ENCODE measurements around the gene SNRNP48.

DNA sequence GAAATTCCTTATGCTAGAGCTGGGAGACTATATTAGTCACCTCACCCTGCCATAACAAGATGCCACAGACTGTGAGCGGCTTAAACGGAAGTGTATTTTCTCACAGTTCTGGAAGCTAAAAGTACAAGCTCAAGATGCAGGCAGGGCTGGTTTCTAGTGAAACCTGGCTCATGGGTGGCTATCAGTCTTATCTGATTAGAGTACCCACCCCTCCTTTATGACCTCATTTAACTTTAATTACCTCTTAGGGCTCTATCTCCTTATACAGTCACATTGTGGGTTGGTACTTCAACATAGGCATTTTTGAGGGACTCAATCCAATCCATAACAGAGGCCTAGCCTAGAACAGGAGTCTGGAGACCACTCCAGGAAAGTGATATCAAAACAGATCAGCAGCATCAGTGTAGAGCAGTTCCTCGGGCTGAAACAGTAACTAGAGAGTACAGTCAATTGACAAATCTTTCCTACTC lies 2.3 kb upstream of the SNRNP48 start:
- TF ChIP-seq, protein P1, sequence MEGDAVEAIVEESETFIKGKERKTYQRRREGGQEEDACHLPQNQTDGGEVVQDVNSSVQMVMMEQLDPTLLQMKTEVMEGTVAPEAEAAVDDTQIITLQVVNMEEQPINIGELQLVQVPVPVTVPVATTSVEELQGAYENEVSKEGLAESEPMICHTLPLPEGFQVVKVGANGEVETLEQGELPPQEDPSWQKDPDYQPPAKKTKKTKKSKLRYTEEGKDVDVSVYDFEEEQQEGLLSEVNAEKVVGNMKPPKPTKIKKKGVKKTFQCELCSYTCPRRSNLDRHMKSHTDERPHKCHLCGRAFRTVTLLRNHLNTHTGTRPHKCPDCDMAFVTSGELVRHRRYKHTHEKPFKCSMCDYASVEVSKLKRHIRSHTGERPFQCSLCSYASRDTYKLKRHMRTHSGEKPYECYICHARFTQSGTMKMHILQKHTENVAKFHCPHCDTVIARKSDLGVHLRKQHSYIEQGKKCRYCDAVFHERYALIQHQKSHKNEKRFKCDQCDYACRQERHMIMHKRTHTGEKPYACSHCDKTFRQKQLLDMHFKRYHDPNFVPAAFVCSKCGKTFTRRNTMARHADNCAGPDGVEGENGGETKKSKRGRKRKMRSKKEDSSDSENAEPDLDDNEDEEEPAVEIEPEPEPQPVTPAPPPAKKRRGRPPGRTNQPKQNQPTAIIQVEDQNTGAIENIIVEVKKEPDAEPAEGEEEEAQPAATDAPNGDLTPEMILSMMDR (conservative IDR thresholded peaks at IDR 0.05; ENCODE audit: low read depth, low read length): no peak
- no peak for TF ChIP-seq EZH2 (IDR thresholded peaks at IDR 0.05; ENCODE audit: borderline replicate concordance, low read depth, low read length, poor library complexity, severe bottlenecking)
